ENCODE data around the gene MYO16.

- TF ChIP-seq EZH2 (IDR thresholded peaks at IDR 0.05; ENCODE audit: borderline replicate concordance, low read depth, low read length, poor library complexity, severe bottlenecking) = no peak
- TF ChIP-seq CTCF (conservative IDR thresholded peaks at IDR 0.05; ENCODE audit: low read depth, low read length) = no peak
Measured at GRCh38 chr13:109028624-109029023, 399.2 kb downstream of the MYO16 start.
